ENCODE measurements around the gene DGKG. TPM values are rescaled to one million over a fixed set of nuclear protein-coding genes. Genes with fewer than 3 reads are reported as not detected.

DGKG gene
- total and polyA plus RNA-seq, 2 of the 8 experiments (the other 6 are each of a cell fraction or from before 2014, with no cell fraction given): 0.30 to 0.48 TPM

GRCh38 chr3:186187401-186188275, 174.4 kb downstream of the DGKG start (continued):
- no peak for TF ChIP-seq CHD7 (IDR thresholded peaks at IDR 0.05; ENCODE audit: insufficient replicate concordance, low read length)
- TF ChIP-seq ZNF274 (IDR thresholded peaks at IDR 0.05; ENCODE audit: borderline replicate concordance, extremely low read depth, low read length): no peak
- no peak for TF ChIP-seq SP1 (IDR thresholded peaks at IDR 0.05; ENCODE audit: low read depth, low read length)
